ENCODE measurements around the gene ILK. TPM values are rescaled to one million over a fixed set of nuclear protein-coding genes. Genes with fewer than 3 reads are reported as not detected.

The ILK gene
- total RNA-seq, 2 donors from 2014 or later: 114 to 118 TPM

DNA sequence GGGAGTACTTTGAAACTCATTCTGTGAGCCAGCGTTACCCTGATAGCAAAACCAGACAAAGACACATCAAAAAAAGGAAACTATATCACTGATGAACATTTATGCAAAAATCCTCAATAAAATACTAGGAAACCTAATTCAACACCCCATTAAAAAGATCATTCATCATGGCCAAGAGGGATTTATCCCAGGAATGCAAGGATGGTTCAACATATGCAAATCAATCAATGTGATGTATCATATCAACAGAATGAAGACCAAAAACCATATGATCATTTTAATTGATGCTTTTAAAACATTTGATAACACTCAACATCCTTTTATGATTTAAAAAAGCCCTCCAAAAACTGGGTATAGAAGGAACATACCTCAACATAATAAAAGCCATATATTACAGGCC is 20.0 kb upstream of the ILK start:
- H3K4me1 Mint-ChIP-seq (ENCODE audit: low read depth): no peaks in the 10 kb centered on the region
- ATAC-seq (replicated peaks in 1 of 2): no peak
- peaks cover 10 to 12% of the 10 kb centered on the region in 2 donors for H3K9me3 Mint-ChIP-seq
- H3K27ac Mint-ChIP-seq: no peak overlapping the region
- no peak for DNase-seq
- peaks cover 16 to 33% of the 10 kb centered on the region in 2 donors for H3K36me3 Mint-ChIP-seq (ENCODE audit: insufficient read depth in 2 of 2)
- no peak overlapping the region for H3K4me3 Mint-ChIP-seq
- H3K27me3 Mint-ChIP-seq (ENCODE audit: low read depth): no peaks in the 10 kb centered on the region

DNA sequence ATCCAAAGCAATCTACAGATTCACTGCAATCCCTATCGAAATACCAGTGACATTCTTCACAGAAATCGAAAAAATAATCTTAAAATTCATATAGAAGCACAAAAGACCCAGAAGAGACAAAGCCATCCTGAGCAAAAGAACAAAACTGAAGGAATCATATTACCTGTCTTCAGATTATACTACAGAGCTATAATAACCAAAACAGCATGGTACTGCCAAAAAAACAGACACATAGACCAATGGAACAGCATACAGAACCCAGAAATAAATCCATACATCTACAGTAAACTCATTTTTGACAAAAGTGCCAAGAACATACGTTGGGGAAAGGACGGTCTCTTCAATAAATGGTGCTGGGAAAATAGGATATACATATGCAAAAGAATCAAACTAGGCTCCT is 19.0 kb upstream of the ILK start:
- peaks cover 10 to 12% of the 10 kb centered on the region in 2 donors for H3K9me3 Mint-ChIP-seq
- H3K36me3 Mint-ChIP-seq (ENCODE audit: insufficient read depth in 2 of 2): peaks cover 16 to 33% of the 10 kb centered on the region in 2 donors
- H3K27me3 Mint-ChIP-seq (ENCODE audit: low read depth): no peaks in the 10 kb centered on the region
- ATAC-seq (replicated peaks in 1 of 2) (no peak), DNase-seq (no peak)
- no peak overlapping the region for H3K27ac Mint-ChIP-seq
- H3K4me1 Mint-ChIP-seq (ENCODE audit: low read depth): no peaks in the 10 kb centered on the region
- H3K4me3 Mint-ChIP-seq: no peak overlapping the region

DNA sequence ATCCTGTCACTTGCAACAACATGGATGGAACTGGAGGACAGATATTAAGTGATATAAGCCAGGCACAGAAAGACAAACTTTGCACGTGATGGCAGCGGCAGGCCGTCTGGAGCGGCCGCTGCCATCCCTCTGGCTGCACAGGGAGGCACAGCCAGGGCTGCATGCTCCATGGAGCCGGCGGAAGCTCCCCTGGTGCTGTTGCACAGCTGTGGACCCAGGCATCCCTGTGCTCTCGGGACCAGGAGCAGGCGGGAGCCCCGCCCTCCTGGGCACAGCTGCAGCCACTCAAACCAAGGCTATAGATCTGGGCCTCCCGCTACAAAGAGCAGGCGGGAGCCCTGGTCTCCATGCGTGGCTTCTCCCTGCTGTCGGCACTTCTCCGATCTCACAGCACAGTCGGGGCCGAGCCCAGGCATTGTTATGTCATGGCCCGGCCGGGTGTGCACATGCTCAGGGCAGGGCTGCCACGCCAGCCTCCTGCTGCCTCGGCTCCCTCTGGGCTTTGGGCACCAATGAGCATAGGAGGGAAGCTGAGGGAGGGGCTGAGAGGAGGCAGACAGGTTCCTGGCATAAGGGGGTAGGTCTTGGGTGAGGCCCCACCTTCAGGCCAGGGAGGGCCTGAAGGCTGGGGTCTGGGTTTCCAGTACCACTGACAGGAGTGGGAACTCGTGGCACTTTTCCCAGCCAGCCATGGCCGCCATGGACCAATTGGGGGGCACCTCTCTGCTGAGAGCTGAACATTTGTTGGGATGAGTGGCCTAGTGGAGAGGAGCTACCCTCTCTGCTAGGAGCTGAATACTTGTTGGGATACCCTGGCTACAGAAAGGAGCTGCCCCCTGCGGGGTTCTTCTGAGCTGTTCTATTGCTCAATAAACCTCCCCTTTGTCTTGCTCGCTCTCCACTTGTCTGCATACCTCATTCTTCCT is 16.9 kb upstream of the ILK start:
- ATAC-seq (replicated peaks in 1 of 2) (no peak), DNase-seq (no peak)
- no peak overlapping the region for H3K4me3 Mint-ChIP-seq
- no peaks in the 10 kb centered on the region for H3K27me3 Mint-ChIP-seq (ENCODE audit: low read depth)
- H3K27ac Mint-ChIP-seq: no peak overlapping the region
- peaks cover 11 to 34% of the 10 kb centered on the region in 2 donors for H3K36me3 Mint-ChIP-seq (ENCODE audit: insufficient read depth in 2 of 2)
- peaks cover 10 to 12% of the 10 kb centered on the region in 2 donors for H3K9me3 Mint-ChIP-seq
- no peaks in the 10 kb centered on the region for H3K4me1 Mint-ChIP-seq (ENCODE audit: low read depth)

DNA sequence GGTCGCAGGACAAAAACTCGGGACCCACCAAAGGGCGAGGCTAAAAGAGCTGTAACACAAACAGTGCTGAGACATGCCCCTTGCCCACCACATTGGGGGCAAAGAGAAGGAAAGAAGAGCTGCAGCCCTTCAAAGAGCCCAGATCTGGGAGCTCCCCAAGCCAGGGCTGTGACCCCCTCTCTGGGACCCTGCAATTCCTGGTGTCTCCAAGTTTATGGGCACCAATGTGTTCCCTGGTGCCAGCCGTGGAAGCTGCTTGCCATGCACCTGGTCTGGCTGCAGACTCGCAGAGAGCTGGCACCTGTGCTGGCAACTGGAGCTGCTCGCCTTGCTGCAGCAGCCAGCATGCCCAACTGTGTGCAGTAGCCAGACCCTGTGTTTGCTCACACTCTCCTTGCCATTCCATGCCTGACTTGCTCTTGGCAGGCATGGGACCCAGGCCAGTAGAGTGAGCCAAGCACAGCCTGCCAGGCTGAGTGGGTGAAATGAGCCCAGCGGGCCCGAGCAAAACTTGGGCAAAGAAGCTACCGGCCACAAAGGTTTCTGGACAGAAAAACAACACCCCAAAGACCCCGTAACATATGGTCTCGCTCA is 16.1 kb upstream of the ILK start:
- Mint-ChIP-seq H3K9me3 (peaks cover 10 to 12% of the 10 kb centered on the region in 2 donors), H3K27ac (no peak overlapping the region), H3K4me1 (ENCODE audit: low read depth) (no peaks in the 10 kb centered on the region), H3K4me3 (no peak overlapping the region), H3K27me3 (ENCODE audit: low read depth) (no peaks in the 10 kb centered on the region), H3K36me3 (ENCODE audit: insufficient read depth in 2 of 2) (peaks cover 11 to 29% of the 10 kb centered on the region in 2 donors)
- DNase-seq (no peak), ATAC-seq (replicated peaks in 1 of 2) (no peak)

DNA sequence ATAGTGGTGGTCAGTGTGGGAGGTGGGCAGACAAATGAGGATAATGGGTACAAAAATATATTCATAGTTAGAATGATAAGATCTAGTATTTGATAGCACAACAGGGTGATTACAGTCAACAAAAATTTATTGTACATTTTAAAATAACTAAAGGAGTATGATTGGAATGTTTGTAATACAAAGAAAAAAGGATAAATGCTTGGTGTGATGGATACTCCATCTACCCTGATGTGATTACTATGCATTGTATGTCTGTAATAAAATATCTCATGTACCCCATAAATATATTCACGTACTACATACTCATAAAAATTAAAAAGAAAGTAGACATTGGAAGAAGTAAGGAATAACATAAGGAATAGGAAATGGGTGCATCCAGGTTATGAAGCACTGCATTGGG is 15.6 kb upstream of the ILK start:
- DNase-seq (no peak), ATAC-seq (replicated peaks in 1 of 2) (no peak)
- Mint-ChIP-seq H3K27ac (no peak overlapping the region), H3K4me3 (no peak overlapping the region), H3K9me3 (peaks cover 8 to 10% of the 10 kb centered on the region in 2 donors), H3K27me3 (ENCODE audit: low read depth) (no peaks in the 10 kb centered on the region), H3K4me1 (ENCODE audit: low read depth) (no peaks in the 10 kb centered on the region), H3K36me3 (ENCODE audit: insufficient read depth in 2 of 2) (peaks cover 9 to 25% of the 10 kb centered on the region in 2 donors)

DNA sequence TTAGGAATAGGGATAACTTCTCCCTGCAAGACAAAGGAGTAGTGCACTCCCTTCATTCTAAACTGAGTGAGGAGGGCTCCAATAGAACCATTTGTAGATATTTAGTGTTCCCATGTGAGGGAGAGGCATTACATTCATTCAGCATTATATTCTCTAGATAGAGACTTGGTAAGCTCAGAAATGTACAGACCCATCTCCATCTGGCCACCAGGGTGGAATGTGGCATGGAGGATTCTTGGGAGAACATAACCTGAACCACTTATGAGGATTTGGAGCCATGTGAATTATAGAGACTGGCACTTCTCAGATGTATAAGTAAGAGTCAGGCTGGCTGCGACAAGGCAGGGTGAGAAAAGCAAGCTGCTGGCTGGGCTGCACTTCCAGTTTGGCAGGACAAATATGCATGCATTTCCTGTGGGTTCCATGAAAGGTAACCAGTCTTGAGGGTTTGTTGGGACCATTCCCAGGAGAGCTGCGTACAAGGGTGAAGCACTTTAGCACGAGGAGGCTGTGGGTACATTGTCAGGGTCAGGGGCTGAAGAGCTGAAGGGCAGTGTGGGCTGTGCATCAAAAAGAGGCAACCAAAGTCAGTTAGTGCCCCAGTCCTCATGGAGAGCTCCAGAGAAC is 9.3 kb upstream of the ILK start:
- H3K27me3 Mint-ChIP-seq (ENCODE audit: low read depth): no peaks in the 10 kb centered on the region
- peaks cover 10 to 26% of the 10 kb centered on the region in 2 donors for H3K36me3 Mint-ChIP-seq (ENCODE audit: insufficient read depth in 2 of 2)
- no peak overlapping the region for H3K27ac Mint-ChIP-seq
- peaks cover 29% of the 10 kb centered on the region for H3K4me1 Mint-ChIP-seq (ENCODE audit: low read depth)
- H3K4me3 Mint-ChIP-seq: no peak overlapping the region
- no peaks in the 10 kb centered on the region for H3K9me3 Mint-ChIP-seq
- ATAC-seq (replicated peaks in 1 of 2) (no peak), DNase-seq (no peak)

DNA sequence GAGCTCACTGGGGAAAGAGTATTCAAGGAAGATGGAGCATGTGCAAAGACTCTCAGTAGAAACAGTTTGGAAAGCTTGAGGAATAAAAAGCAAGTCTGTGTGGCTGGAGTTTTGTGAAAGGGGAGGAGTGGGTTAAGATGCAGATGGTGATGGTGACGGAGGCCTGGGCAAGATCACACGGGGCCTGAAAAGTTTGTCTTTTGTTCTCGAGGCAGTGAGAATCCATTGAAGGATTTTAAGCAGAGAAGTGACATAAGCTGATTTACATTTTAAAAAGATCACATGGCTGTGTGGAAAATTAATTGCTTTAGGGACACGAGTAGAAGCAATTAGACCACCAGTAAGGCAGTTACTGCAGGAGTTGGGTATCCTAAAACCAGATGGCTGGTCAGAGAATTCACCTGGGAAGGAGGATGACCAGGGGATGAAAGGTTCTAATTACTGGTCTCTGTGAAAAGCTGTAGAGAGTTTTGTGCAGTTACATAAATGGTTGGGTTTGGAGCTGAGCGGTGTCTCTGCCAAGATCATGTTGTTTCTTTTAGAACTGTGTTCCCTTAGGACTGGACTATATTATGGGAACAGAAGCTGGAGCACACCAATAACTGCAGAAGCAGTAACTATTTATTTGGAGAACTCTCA is 7.2 kb upstream of the ILK start:
- Mint-ChIP-seq H3K27ac (no peak overlapping the region), H3K4me1 (ENCODE audit: low read depth) (peaks cover 34% of the 10 kb centered on the region), H3K27me3 (ENCODE audit: low read depth) (no peaks in the 10 kb centered on the region), H3K4me3 (no peak overlapping the region), H3K36me3 (ENCODE audit: insufficient read depth in 2 of 2) (peaks cover 11 to 24% of the 10 kb centered on the region in 2 donors), H3K9me3 (no peaks in the 10 kb centered on the region)
- ATAC-seq (replicated peaks in 1 of 2) (no peak), DNase-seq (no peak)

DNA sequence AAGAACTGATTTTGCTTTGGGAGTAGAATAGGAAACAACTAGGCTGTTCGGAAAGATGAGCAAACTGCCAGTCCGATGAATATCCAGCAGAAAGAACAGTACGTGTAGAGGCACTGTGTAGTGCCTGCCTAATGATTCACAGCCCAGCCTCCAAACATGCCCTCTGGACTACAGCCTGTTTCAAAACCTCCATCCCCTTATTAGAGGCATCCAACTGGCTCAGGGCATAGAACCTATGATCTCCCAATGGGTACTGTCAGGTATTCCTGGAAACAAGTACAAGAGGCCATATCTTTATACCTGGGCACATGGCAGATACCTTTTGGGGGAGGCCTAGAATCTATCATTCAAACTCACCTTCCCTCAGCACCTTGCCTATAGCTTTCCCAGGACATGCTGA is 5.0 kb upstream of the ILK start:
- Mint-ChIP-seq H3K27me3 (ENCODE audit: low read depth) (no peaks in the 10 kb centered on the region), H3K4me3 (no peak overlapping the region), H3K27ac (peak overlapping the region; percentile 52), H3K4me1 (ENCODE audit: low read depth) (peaks cover 32% of the 10 kb centered on the region), H3K9me3 (no peaks in the 10 kb centered on the region), H3K36me3 (ENCODE audit: insufficient read depth in 2 of 2) (peaks cover 14 to 25% of the 10 kb centered on the region in 2 donors)
- no peak for ATAC-seq (replicated peaks in 1 of 2)
- DNase-seq: no peak

DNA sequence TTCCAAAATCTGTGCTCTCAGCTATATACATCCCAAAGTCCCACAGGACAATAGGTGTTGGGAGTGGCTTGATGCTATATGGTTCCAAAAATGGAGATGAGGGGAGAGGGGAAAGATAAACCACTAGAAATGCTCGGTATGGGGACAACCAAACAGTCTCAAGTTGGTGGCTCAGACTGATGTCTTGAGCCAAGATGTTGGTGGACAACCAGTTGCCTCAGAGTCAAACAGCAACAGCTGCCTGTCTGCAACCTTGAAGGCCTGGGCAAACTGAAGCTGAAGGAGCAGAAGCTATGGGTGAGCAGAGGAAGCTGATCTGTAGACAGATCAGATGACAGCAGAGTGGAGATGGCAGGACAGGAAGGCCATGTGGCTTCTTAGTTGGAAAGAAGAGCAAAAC is 4.1 kb upstream of the ILK start:
- ATAC-seq (replicated peaks in 1 of 2): no peak
- H3K27me3 Mint-ChIP-seq (ENCODE audit: low read depth): no peaks in the 10 kb centered on the region
- no peaks in the 10 kb centered on the region for H3K9me3 Mint-ChIP-seq
- DNase-seq: no peak
- H3K36me3 Mint-ChIP-seq (ENCODE audit: insufficient read depth in 2 of 2): peaks cover 10 to 16% of the 10 kb centered on the region in 2 donors
- H3K4me3 Mint-ChIP-seq: no peak overlapping the region
- peaks cover 23% of the 10 kb centered on the region for H3K4me1 Mint-ChIP-seq (ENCODE audit: low read depth)
- H3K27ac Mint-ChIP-seq: no peak overlapping the region

DNA sequence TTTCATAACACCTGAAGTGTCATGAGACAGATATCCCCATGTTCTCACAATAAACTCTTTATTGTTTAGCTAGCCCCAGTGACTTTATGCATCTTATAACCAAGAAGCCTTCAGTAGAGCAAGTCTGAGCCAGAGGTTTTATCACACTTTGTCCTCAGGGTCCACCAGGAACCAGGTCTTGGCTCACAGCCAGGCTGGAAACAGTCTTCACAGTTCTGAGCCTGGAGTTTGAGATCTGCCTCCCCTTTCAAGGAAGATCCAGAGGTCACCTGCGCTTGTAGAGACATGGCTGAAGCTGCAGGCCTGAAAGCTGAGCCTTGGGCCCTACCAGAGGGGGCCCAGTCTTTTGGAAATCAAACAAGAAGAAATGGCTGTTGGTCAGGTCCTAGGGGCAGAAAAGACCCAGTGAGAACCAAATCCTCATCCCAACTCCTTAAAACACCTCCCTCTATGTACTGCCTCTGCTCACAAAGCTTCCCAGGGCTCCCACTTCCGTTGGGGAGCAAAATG is 3.6 kb upstream of the ILK start:
- Mint-ChIP-seq H3K4me3 (no peak overlapping the region), H3K36me3 (ENCODE audit: insufficient read depth in 2 of 2) (peaks cover 10 to 15% of the 10 kb centered on the region in 2 donors), H3K9me3 (no peaks in the 10 kb centered on the region), H3K27me3 (ENCODE audit: low read depth) (no peaks in the 10 kb centered on the region), H3K27ac (no peak overlapping the region), H3K4me1 (ENCODE audit: low read depth) (peaks cover 21% of the 10 kb centered on the region)
- ATAC-seq (replicated peaks in 1 of 2) (no peak), DNase-seq (no peak)

DNA sequence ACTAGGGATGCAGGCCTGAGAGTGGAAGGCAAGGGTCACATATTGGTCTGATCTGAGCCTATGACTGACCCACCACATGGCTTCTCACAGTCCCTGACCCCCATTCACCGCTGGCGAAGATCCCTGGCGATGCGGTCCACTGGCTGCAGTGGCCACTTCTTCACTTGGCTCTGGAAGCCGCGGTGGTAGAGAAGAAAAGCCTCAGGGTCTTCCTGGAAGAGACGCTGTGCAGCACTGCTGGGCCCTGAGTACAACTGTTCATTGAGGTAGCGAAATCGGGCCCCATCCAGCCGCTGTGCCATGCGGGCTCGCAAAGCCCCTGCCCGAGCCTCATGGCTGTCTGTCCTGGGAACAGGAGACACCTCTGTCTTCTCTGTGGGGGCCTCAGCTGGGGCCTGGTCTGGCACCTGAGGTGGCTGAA is 2.5 kb upstream of the ILK start:
- Mint-ChIP-seq H3K27me3 (ENCODE audit: low read depth) (no peaks in the 10 kb centered on the region), H3K4me3 (no peak overlapping the region), H3K27ac (no peak overlapping the region), H3K4me1 (ENCODE audit: low read depth) (peaks cover 14% of the 10 kb centered on the region), H3K36me3 (ENCODE audit: insufficient read depth in 2 of 2) (peaks cover 10 to 13% of the 10 kb centered on the region in 2 donors), H3K9me3 (no peaks in the 10 kb centered on the region)
- DNase-seq (no peak), ATAC-seq (replicated peaks in 1 of 2) (no peak)

DNA sequence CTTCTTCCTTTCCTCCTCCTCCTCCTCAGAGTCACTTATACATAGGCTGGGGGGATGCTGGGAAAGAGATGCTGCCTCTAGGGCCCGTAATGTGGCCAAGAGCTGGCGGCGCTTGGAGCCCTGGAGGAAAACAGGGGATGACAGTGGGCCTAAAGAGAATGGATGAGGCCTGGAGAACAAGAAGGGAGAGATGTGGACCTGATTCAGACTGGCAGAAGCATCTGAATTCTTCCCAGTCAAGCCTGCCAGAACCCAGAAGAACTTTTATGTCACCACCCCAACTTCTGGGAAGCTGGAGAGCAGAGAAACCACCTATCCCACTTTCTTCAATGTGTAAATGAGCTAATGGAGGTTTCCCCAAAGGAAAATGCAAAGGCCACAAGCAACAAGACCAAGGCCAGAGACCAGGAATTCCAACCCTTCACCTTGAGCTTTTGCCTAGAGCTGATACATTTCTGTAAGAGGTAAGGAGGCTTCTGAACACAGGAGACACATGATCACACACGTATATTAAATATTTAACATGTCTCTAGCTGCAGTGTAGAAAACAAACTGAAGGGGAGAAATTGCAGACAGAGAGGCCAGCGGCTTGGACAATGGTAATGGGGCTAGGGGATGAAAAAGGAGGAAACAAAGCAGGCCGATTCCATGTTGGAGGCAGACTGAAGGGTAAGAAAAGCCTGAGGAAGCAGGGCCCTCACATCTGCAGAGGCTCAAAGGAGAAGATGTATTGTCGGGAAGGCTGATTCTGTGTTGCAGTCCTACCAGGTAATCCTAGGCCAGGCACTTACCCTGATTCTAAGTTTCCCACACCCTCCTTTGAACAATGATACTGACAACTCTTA is 1.3 kb upstream of the ILK start:
- no peak for DNase-seq

More for the DNA sequence above, 1.3 kb upstream of the ILK start:
- Mint-ChIP-seq H3K4me3 (no peak overlapping the region), H3K9me3 (no peaks in the 10 kb centered on the region), H3K4me1 (ENCODE audit: low read depth) (peaks cover 16% of the 10 kb centered on the region), H3K36me3 (ENCODE audit: insufficient read depth in 2 of 2) (peaks cover 10 to 12% of the 10 kb centered on the region in 2 donors), H3K27ac (no peak overlapping the region), H3K27me3 (ENCODE audit: low read depth) (no peaks in the 10 kb centered on the region)
- no peak for ATAC-seq (replicated peaks in 1 of 2)
